ENCODE measurements around the gene RPL35. TPM values are rescaled to one million over a fixed set of nuclear protein-coding genes. Genes with fewer than 3 reads are reported as not detected.

The RPL35 gene
- polyA plus RNA-seq, 1 donor (not counting 4 experiments of a cell fraction or from before 2014, with no cell fraction given), result 3,325 TPM

- dilution Hi-C loops (cut with MboI; ENCODE audit: extremely low pct_ligation_motif_present, low sequenced_read_pairs), result no loop called here
- H2AFZ ChIP-seq (ENCODE audit: control insufficient read depth, low read length), result peak overlapping the region; percentile 68
- peak; percentile 38 for DNase-seq (ENCODE audit: low read depth, low spot score)
- no peaks in the 10 kb centered on the region for H3K9me1 ChIP-seq (ENCODE audit: control insufficient read depth, extremely low read depth, insufficient read depth, low read length)
- no peaks in the 10 kb centered on the region for H3K9me3 ChIP-seq (ENCODE audit: control insufficient read depth, low read depth, low read length)
- H3K9ac ChIP-seq (ENCODE audit: control insufficient read depth, extremely low read depth, insufficient read depth, low read length), result no peak overlapping the region
- H3K4me1 ChIP-seq (ENCODE audit: control insufficient read depth, extremely low read depth, insufficient read depth, low read length), result peaks cover 47% of the 10 kb centered on the region
- TF ChIP-seq CTCF (optimal IDR thresholded peaks at IDR 0.05 in 1 of 3, IDR thresholded peaks at IDR 0.05 in 1 of 3, conservative IDR thresholded peaks at IDR 0.05 in 1 of 3; ENCODE audit: extremely low read depth in 1 of 3, insufficient read depth in 2 of 3, low read length in 3 of 3) (no peak), EZH2 (IDR thresholded peaks at IDR 0.05; ENCODE audit: low read length) (no peak)
- no peaks in the 10 kb centered on the region for H3K27me3 ChIP-seq (ENCODE audit: control insufficient read depth, extremely low read depth, insufficient read depth, low read length)
- no peaks in the 10 kb centered on the region for H4K20me1 ChIP-seq (ENCODE audit: control insufficient read depth, extremely low read depth, insufficient read depth, low read length)
- H3K4me3 ChIP-seq (ENCODE audit: control insufficient read depth in 2 of 3, extremely low read depth in 1 of 3, insufficient read depth in 2 of 3, low read depth in 1 of 3, low read length in 3 of 3), result no peak overlapping the region
- H3K79me2 ChIP-seq (ENCODE audit: control insufficient read depth, insufficient read depth, low read length), result no peaks in the 10 kb centered on the region
- H3K36me3 ChIP-seq (ENCODE audit: control insufficient read depth in 2 of 2, extremely low read depth in 1 of 2, insufficient read depth in 2 of 2, low read length in 2 of 2), result no peaks in the 10 kb centered on the region
- H3K4me2 ChIP-seq (ENCODE audit: control insufficient read depth, extremely low read depth, insufficient read depth, low read depth, low read length), result peak overlapping the region; percentile 32
- peak overlapping the region; percentile 14 for H3K27ac ChIP-seq (ENCODE audit: control insufficient read depth, insufficient read depth, low read length)
- FAIRE-seq, result peak; percentile 59
Observed at GRCh38 chr9:124808246-124808956, 53.4 kb downstream of the RPL35 start.

Small RNAs within 50 kb of the gene (small RNA-seq; reads per million reads assigned to genes)
- gene RNU4-82P (ENCODE audit: insufficient read length in 3 of 3, low read depth in 3 of 3, low replicate concordance in 1 of 3), result 0 reads per million in 3 experiments

Other genes starting within 250 kb of the RPL35 start
- 1.1 to 1.9 TPM (median 1.8 TPM) in 3 replicates for gene NR6A1, start 90.6 kb downstream of the RPL35 start, polyA plus RNA-seq
- 0.59 to 3.1 TPM (median 1.1 TPM) in 3 replicates for gene OLFML2A, start 84.8 kb downstream of the RPL35 start, polyA plus RNA-seq
- gene WDR38, start 8.5 kb downstream of the RPL35 start, polyA plus RNA-seq, result not detected in 3 replicates
- 79.5 to 107 TPM (median 102 TPM) in 3 replicates for gene ARPC5L, start 173 bp upstream of the RPL35 start, polyA plus RNA-seq
- 7.4 to 8.5 TPM (median 7.6 TPM) in 3 replicates for gene GOLGA1, start 79.1 kb upstream of the RPL35 start, polyA plus RNA-seq